ENCODE measurements around the gene PIM3.

DNA sequence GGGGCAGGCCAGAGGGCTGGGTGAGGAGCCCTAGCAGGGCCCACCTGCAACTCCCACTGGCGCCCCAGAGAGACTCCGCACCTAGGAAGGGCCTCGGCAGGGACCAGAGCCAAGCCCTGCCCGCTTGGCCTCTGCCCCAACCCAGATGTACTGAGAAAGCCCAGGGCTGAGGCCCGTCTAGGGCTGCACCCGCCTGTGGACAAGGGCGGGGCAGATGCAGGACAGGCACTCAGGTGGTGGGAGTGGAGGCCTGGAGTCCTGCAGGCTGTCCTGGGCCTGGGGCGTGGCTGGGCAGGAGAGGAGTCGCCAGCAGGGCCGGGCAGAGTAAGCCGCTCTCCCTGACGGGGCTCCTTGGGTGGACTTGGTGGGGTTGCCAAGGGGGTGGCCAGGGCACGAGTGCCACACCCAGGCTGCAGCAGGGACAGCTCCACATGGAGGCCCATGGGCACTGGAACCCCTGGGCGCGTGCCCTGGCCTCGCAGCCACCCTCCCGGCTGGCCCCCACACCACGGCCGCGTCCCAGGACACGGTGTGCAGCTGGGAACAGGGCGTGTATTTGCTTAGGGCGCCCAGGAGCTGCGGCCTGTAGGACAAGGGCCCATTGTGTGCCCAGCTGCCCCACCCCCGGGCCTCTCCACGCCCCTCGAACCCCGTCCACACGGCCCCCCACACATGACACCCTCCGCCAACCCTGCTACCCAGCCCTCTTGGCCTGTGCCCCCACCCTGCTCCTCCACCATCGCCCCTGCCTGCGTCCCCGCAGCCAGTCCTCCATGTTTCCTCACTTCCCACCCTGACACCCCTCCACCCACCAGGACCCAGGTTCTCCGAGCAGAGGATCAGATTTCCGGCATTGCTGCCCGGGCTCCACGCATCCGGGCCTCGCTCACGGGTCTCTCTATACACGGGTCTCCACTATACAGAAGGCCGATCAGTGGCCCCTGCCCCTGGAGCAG lies 11.3 kb upstream of the PIM3 start:
- no peak for TF ChIP-seq EZH2 (IDR thresholded peaks at IDR 0.05; ENCODE audit: low read depth)
- TF ChIP-seq, protein P1, sequence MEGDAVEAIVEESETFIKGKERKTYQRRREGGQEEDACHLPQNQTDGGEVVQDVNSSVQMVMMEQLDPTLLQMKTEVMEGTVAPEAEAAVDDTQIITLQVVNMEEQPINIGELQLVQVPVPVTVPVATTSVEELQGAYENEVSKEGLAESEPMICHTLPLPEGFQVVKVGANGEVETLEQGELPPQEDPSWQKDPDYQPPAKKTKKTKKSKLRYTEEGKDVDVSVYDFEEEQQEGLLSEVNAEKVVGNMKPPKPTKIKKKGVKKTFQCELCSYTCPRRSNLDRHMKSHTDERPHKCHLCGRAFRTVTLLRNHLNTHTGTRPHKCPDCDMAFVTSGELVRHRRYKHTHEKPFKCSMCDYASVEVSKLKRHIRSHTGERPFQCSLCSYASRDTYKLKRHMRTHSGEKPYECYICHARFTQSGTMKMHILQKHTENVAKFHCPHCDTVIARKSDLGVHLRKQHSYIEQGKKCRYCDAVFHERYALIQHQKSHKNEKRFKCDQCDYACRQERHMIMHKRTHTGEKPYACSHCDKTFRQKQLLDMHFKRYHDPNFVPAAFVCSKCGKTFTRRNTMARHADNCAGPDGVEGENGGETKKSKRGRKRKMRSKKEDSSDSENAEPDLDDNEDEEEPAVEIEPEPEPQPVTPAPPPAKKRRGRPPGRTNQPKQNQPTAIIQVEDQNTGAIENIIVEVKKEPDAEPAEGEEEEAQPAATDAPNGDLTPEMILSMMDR (conservative IDR thresholded peaks at IDR 0.05): no peak

All from PC-9 (cell line).